Diencephalon (tissue), 1 donor: ENCODE measurements around the gene SAMD5. TPM values are rescaled to one million over a fixed set of nuclear protein-coding genes. Genes with fewer than 3 reads are reported as not detected.

Experiments used
- total RNA-seq: library from RNA; depleted of rRNA; stranded (reverse); fragments of >200 nt; gene quantifications from one replicate; pipeline ENCODE4 v1.2.3, GENCODE V29; 2014

Gene SAMD5
- 26.3 TPM for total RNA-seq

DNA sequence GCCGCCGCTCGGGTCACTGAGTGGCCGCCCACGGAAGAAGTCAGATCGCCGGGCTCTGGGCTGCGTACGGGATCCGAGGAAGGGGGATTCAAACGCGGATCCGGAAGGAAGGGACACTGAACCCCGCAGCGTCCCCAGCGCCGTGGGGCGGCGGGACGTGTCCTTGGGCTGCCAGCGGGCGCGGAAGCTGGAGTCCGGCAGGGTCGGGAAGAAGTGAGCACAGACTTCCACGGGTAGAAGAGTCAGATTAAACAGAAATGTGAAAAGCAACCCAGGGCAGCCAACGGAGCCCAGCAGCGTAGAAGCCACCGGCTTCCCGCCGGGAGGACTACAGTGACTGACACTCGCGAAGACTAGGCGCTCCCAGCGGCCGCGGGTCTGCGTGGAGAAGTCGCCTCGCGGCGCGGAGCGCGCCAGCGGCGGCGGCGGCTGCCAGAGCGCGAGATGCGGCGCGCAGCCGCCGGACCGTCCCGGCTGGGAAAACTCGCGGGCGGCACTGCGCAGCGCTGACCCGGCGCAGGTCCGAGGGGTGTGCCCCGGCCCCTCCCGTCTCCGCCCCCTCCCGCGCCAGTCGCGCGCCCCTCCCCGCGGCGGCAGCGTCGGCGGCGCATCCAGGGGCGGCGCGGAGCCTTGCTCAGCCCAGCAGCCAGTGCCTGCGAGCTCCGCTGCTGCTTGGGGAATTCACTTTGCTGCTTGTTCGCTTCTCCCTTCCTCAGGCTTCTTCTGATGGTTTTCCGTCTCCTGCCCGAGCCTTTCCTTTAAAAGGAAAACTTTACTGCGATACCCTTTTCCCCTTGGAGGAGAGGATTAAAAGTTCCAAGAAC lies at the start of gene SAMD5:
SAMD5 (plus strand) TSS at position 649 of the 824 bp plus-strand sequence. CDS start 239 bp downstream, outside the sequence.

